Activated naive CD4-positive, alpha-beta T cell (primary cell): ENCODE measurements around the gene ARL6IP1.
"Not testable (repeated sequence)": the region's sequence is repeated elsewhere in the genome, so short reads cannot be mapped to it uniquely, and the experiment has no call there.

ENCODE experiments used
- DNase-seq, 4 experiments: peaks; one replicate each; lab custom pipeline; 2025; lab: John Stamatoyannopoulos, UW

ARL6IP1 gene

GRCh38 chr16:18799500-18799899, 1.8 kb downstream of the ARL6IP1 start:
- DNase-seq = no peak

GRCh38 chr16:18797746-18798145, 3.6 kb downstream of the ARL6IP1 start:
- DNase-seq = no peak

GRCh38 chr16:18796377-18796776, 5.0 kb downstream of the ARL6IP1 start:
- DNase-seq = no peak

DNA sequence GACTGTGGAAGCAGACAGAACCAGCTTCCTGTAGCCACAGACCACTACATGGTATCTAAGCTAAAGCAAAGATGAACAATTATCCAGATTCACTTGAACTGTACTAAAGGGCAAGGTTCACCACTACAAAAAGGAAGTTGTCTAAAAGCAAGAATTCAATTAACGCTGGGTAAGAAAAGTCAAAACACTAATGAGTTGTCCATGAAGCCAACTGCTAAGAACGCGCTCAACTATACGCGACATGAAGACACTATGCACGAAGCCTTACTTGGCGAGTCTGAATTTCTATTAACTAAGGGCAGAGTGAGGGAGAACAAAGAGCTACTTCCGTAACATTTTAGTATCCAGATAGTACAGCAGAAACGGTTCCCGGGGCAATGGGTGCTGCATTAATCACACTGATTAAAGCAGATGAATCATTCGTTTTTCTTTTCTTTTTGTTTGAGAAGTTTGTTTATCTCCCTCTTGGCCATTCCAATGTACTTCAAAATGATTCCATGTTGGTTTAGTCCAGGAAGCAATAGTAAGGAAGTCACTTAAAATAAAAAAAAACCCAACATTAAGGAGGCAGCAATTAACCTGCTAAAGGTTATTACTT, 8.4 kb downstream of the ARL6IP1 start:
- DNase-seq = no peak

GRCh38 chr16:18789850-18790706, 11.3 kb downstream of the ARL6IP1 start, which contains the start of gene RPS15A:
RPS15A (minus strand) TSS chr16:18790334; CDS start chr16:18789113, 1,221 bp downstream.
- DNase-seq = peak; percentile 73 to 83 (median 76)

DNA sequence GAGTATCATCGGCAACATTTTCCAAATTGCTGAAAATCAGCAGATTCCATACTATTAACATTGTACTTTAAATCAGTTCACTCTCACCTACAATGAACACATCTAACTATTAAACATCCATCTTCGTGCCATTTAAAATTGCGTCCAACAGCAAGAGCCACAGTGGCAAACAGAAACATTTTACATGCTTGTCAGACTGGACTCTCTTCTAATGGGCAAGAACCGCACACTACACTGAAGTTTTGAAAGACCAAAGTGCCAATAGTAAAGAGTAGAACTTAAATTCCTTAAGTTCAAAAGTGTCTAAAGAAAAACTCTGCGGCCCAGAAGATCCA, 11.9 kb downstream of the ARL6IP1 start:
- no peak for DNase-seq

GRCh38 chr16:18788828-18789514, 12.4 kb downstream of the ARL6IP1 start:
- DNase-seq = no peak

- no peak for DNase-seq
These were observed 16.3 kb downstream of the ARL6IP1 start for GRCh38 chr16:18784917-18785623.

DNA sequence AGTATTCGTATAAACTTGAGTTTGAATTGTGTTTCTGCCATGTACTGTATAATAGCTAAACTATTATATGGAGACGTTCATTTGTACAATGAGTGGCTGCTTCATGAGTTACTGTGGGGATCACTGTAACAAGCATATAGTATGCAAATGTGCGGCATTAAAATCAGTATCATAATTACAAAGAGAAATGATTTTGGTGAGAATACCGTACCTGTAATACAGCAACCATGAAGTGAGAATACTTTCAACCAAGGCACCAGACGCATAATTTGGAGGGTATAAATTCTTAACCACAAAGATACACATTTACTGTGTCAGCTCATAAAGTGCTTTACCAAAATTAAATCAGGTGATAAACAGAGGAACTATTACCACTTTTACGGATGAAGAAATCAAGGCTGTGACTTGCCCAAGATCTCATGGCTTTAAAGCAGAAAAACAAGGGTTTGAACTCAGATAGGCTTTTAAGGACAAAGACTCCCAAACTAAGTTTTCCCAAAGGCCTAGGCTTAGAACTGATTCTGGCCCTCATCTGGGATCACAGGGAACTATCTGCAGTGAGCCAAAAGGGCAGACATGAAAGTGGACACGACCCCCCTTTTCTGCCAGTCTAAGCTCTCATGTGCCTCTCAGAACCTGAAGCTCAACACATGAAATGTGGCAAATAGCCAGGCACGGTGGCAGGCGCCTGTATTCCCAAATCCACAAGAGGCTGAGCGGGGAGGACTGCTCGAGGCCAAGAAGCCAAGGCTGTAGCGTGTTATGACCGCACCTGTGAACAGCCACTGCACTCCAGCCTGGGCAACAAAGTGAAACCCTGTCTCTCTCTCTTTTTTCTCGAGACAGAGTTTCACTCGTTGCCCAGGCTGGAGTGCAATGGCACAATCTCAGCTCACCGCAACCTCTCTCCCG, 17.7 kb downstream of the ARL6IP1 start:
- no peak for DNase-seq

DNA sequence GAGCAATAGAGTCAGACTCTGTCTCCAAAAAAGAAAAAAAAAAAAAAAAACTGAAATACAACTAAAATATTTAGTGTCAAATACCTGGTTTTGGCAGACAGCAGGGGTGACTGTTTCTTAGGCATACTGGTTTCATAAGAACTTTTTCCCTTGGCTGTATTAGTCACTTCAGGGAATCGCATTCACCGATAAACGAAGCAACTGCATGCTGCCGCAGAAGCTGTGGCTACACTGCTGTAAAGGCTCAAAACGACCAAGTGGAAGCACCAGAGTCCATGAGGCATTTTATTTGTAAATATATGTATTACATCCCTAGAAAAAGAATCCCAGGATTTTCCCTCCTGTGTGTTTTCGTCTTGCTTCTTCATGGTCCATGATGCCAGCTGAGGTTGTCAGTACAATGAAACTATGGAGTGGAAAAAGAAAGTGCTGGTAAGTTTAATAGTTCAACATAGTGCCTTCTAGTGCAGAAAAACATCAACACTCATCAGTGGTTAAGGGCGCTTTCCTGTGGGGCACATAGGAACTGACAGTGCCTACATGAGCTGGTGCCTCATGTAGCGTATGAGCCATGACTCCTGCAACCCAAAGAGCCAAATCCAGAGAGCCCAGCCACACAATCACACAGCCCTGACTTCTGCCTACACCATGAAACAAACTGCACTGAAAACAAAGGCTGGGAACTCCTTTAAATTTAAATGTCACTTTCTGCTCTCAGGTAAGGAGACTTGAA, 18.5 kb downstream of the ARL6IP1 start:
- no peak for DNase-seq

DNA sequence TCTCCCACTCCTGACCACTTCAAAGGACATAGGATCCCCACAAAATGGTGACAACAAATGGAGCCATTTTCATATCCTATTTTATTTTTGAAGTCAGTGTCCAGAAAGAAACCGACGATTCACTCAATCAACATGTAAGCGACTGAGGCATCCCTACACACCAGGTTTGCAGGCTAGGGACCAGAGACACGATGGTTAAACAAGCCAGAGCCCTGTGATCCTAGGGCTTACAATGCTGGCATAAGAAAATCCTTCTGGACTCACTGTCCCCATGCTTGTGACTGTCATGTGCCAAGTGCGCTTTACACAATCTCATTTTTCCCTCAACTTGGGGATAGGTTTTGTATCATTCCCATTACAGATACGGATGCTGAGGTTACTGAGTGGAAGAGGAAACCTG, 20.1 kb downstream of the ARL6IP1 start:
- not testable (repeated sequence) for DNase-seq

DNA sequence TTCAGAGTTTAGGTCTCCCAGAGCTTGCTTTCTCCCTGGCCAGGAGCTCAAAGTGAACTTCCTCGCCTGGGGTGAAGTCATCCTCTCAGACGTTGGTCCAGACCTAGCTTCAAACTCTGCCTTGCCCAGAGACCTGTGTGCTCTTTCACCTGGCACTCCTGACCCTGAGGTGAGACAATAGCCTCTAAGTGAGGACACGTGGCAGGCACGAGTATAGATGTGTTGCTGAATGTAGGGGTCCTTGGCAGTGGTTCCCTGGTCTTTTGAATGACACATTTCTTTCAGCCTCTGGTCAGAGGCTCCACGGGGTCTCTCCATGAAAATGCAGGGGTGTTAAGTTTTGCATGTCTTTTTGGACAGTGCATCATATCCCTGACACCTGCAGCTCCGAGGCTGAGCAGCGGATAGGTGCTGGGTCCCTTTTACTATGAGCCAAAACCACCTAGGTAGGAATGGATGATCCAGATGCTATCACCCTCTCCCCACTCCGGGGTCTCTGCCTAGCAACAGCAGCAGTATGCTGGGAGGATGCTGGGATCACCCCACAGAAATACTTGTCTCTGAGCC, 20.8 kb downstream of the ARL6IP1 start:
- DNase-seq = not testable (repeated sequence)

GRCh38 chr16:18777664-18778063, 23.7 kb downstream of the ARL6IP1 start:
- DNase-seq = not testable (repeated sequence)

- DNase-seq = not testable (repeated sequence)
These were observed 25.0 kb downstream of the ARL6IP1 start for GRCh38 chr16:18776334-18776733.

- DNase-seq = not testable (repeated sequence)
These were observed 26.7 kb downstream of the ARL6IP1 start for GRCh38 chr16:18774651-18775050.

- DNase-seq = not testable (repeated sequence)
These were observed 29.2 kb downstream of the ARL6IP1 start for GRCh38 chr16:18772171-18772570.

DNA sequence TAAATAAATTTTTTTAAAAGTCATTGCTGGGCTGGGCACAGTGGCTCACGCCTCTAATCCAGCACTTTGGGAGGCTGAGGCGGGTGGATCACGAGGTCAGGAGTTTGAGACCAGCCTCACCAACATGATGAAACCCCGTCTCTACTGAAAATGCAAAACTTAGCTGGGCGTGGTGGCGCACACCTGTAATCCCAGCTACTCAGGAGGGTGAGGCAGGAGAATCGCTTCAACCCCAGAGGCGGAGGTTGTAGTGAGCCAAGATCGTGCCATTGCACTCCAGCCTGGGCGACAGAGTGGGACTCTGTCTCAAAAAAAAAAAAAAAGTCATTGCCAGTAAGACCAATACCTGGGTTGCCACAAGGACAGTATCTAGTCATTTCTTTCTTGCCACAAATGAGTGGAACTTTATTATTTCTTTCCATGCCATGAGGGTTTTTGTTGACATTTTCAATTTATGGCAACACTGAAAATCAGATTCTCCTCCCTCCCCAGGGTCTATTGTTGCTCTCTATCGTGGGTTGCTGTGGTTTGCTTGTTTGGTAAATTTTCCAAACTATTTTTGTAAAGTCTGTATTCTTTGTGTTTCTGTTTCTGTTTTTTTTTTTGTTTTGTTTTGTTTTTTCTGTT, 30.9 kb downstream of the ARL6IP1 start:
- not testable (repeated sequence) for DNase-seq

DNA sequence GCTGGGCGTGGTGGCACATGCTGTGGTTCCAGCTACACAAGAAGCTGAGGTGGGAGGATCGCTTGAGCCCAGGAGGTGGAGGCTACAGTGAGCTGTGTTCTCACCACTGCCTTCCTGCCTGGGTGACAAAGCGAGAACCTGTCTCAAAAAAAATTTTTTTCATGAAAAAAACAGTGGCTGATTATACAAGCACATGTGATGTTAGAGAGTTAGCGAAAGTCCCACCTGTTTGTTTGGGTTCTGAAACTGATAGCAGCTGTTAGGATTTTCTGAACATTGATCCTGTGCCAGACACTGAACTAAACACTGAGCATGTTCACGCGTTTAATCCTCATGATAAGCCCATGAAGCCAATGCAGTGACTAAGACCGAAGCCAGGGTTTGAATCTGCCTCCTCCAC, 34.1 kb downstream of the ARL6IP1 start:
- peak in 1 of 4 experiments; percentile 13 for DNase-seq

DNA sequence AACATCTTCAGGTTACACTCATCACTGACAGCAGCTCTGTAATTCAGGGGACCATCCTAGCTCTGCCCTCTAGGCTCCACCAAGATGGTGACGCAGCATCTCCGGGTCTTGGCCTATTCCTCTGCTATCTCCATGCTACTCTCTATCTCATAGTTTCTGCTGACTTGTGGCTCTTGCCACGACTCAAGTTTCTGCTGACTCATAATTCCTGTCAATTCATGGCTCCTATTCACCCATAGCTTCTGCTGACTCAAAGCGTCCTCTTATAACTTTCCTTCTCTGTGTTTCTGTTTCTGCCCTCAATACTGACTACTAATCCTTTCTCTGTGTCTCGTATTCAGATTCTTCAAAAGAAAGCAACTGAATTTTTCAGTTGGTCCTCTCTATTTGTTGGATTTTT, 38.6 kb downstream of the ARL6IP1 start:
- DNase-seq = not testable (repeated sequence)
